ENCODE measurements around the gene BPIFA1. TPM values are rescaled to one million over a fixed set of nuclear protein-coding genes. Genes with fewer than 3 reads are reported as not detected.

Gene BPIFA1
- total and polyA plus RNA-seq, 4 donors, result 0.48 to 153 (median 36.4) TPM

DNA sequence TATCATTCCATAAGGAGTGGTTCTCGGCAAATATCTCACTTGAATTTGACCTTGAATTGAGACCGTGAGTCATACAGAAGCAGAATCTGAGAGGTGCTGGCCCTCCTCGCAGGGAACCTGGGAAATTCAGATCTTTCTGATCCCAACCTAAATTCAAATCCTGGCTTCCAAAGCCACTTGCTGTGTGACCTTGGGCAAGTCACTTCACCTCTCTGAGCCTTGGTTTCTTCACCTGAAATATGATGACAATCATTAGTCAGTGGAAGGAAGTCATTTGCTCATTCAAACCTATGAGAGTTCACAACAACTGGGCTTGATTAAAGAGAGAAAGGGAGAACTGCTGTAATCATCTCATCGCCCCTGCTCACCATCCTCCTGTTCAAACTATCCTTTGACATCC is 11.4 kb upstream of the BPIFA1 start:
- Histone ChIP-seq H3K36me3 (ENCODE audit: control insufficient read depth in 4 of 4, insufficient read depth in 4 of 4, low read length in 4 of 4) (no peaks in the 10 kb centered on the region), H3K4me3 (no peak overlapping the region), H3K27ac (ENCODE audit: low read depth in 1 of 2, low read length in 1 of 2) (no peak overlapping the region), H3K9ac (ENCODE audit: insufficient read depth in 1 of 2, low read length in 2 of 2) (no peak overlapping the region), H3K4me1 (ENCODE audit: control insufficient read depth in 5 of 5, insufficient read depth in 5 of 5, low read length in 5 of 5) (no peaks in the 10 kb centered on the region), H3K27me3 (ENCODE audit: control insufficient read depth in 3 of 3, insufficient read depth in 3 of 3, low read length in 2 of 3) (peaks cover 0 to 2% (median 0%) of the 10 kb centered on the region in 3 donors), H3K9me3 (ENCODE audit: control insufficient read depth in 4 of 4, insufficient read depth in 3 of 4, low read length in 3 of 4) (no peaks in the 10 kb centered on the region)
- 89 to 93% methylated on average over 4 of the region's 4 CpGs for WGBS, 2 donors
- no peak for ATAC-seq (ENCODE audit: insufficient read depth, low FRiP score)
- no peak for TF ChIP-seq CTCF (IDR thresholded peaks at IDR 0.05; ENCODE audit: control extremely low read depth, extremely low read depth)
- no peak for DNase-seq

DNA sequence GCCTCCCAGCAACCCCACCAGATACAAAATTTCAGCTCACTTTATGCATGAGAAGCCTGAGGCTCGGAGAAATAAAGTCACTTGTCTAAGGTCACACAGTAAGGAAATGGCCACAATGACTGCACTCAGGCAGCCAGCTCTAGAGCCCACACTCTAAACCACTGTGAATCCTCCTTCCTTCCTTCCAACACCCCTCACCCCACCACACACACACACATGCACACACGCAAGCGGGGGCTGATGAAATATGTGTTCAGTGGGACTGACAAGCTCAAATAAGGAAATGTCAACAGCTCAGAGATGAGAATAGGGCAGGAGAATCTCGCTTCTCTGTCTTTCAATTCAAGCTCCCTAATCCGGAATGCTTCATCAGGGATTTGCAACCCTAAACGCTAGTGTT is 6.0 kb upstream of the BPIFA1 start:
- no peak overlapping the region for H3K4me3 ChIP-seq
- DNase-seq (no peak), ATAC-seq (ENCODE audit: insufficient read depth, low FRiP score) (no peak)
- WGBS, 2 donors, result 27 to 46% methylated on average over 6 of the region's 6 CpGs
- H3K36me3 ChIP-seq (ENCODE audit: control insufficient read depth in 4 of 4, insufficient read depth in 4 of 4, low read length in 4 of 4), result no peaks in the 10 kb centered on the region
- H3K9ac ChIP-seq (ENCODE audit: insufficient read depth in 1 of 2, low read length in 2 of 2), result no peak overlapping the region
- H3K9me3 ChIP-seq (ENCODE audit: control insufficient read depth in 4 of 4, insufficient read depth in 3 of 4, low read length in 3 of 4), result no peaks in the 10 kb centered on the region
- H3K27me3 ChIP-seq (ENCODE audit: control insufficient read depth in 3 of 3, insufficient read depth in 3 of 3, low read length in 2 of 3), result peaks cover 0 to 11% (median 0%) of the 10 kb centered on the region in 3 donors
- no peak for TF ChIP-seq CTCF (IDR thresholded peaks at IDR 0.05; ENCODE audit: control extremely low read depth, extremely low read depth)
- H3K27ac ChIP-seq (ENCODE audit: low read depth in 1 of 2, low read length in 1 of 2), result no peak overlapping the region
- H3K4me1 ChIP-seq (ENCODE audit: control insufficient read depth in 5 of 5, insufficient read depth in 5 of 5, low read length in 5 of 5), result peaks cover 0 to 3% (median 0%) of the 10 kb centered on the region in 5 donors

DNA sequence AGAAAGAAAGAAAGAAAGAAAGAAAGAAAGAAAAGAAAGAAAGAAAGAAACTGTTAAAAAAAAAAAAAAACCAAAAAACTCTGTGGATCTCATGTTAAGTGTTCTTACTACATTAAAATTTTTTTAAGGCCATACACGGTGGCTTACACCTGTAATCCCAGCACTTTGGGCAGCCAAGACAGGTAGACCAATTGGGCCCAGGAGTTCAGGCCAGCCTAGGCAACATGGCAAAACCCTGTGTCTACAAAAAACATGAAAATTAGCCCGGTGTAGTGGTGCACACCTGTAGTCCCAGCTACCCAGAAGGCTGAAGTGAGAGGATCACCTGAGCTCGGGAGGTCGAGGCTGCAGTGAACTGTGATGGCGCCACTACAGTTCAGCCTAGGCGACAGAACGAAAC is 4.6 kb upstream of the BPIFA1 start:
- DNase-seq (no peak), ATAC-seq (ENCODE audit: insufficient read depth, low FRiP score) (no peak)
- no peaks in the 10 kb centered on the region for H3K9me3 ChIP-seq (ENCODE audit: control insufficient read depth in 4 of 4, insufficient read depth in 3 of 4, low read length in 3 of 4)
- no peak for TF ChIP-seq CTCF (IDR thresholded peaks at IDR 0.05; ENCODE audit: control extremely low read depth, extremely low read depth)
- WGBS, 2 donors, result 66 to 72% methylated on average over 7 of the region's 7 CpGs
- H3K9ac ChIP-seq (ENCODE audit: insufficient read depth in 1 of 2, low read length in 2 of 2), result no peak overlapping the region
- H3K27ac ChIP-seq (ENCODE audit: low read depth in 1 of 2, low read length in 1 of 2), result no peak overlapping the region
- H3K27me3 ChIP-seq (ENCODE audit: control insufficient read depth in 3 of 3, insufficient read depth in 3 of 3, low read length in 2 of 3), result peaks cover 0 to 11% (median 0%) of the 10 kb centered on the region in 3 donors
- no peak overlapping the region for H3K4me3 ChIP-seq
- H3K36me3 ChIP-seq (ENCODE audit: control insufficient read depth in 4 of 4, insufficient read depth in 4 of 4, low read length in 4 of 4), result no peaks in the 10 kb centered on the region
- peaks cover 0 to 3% (median 0%) of the 10 kb centered on the region in 5 donors for H3K4me1 ChIP-seq (ENCODE audit: control insufficient read depth in 5 of 5, insufficient read depth in 5 of 5, low read length in 5 of 5)

- H3K27ac ChIP-seq (ENCODE audit: low read depth in 1 of 2, low read length in 1 of 2), result no peak overlapping the region
- peaks cover 0 to 9% (median 0%) of the 10 kb centered on the region in 3 donors for H3K27me3 ChIP-seq (ENCODE audit: control insufficient read depth in 3 of 3, insufficient read depth in 3 of 3, low read length in 2 of 3)
- ATAC-seq (ENCODE audit: insufficient read depth, low FRiP score), result peak; percentile 74
These were observed 3.2 kb upstream of the BPIFA1 start for GRCh38 chr20:33232486-33233072.

More at GRCh38 chr20:33232486-33233072, 3.2 kb upstream of the BPIFA1 start:
- Histone ChIP-seq H3K4me3 (no peak overlapping the region), H3K9ac (ENCODE audit: insufficient read depth in 1 of 2, low read length in 2 of 2) (no peak overlapping the region), H3K4me1 (ENCODE audit: control insufficient read depth in 5 of 5, insufficient read depth in 5 of 5, low read length in 5 of 5) (peaks cover 0 to 3% (median 0%) of the 10 kb centered on the region in 5 donors), H3K36me3 (ENCODE audit: control insufficient read depth in 4 of 4, insufficient read depth in 4 of 4, low read length in 4 of 4) (no peaks in the 10 kb centered on the region), H3K9me3 (ENCODE audit: control insufficient read depth in 4 of 4, insufficient read depth in 3 of 4, low read length in 3 of 4) (no peaks in the 10 kb centered on the region)
- DNase-seq, result peak in 1 of 3 donors; percentile 4
- no peak for TF ChIP-seq CTCF (IDR thresholded peaks at IDR 0.05; ENCODE audit: control extremely low read depth, extremely low read depth)
- 12 to 17% methylated on average over 2 of the region's 2 CpGs for WGBS, 2 donors

Data from lung (tissue), 12 donors.